Measurements from ENCODE around the gene ADAM8. TPM values are rescaled to one million over a fixed set of nuclear protein-coding genes. Genes with fewer than 3 reads are reported as not detected.

The ADAM8 gene
- total RNA-seq, 4 donors from 2014 or later, result 5.1 to 7.6 (median 5.9) TPM; not detected in 1

- Histone ChIP-seq H3K36me3 (no peaks in the 10 kb centered on the region), H3K27me3 (peaks cover 5 to 19% of the 10 kb centered on the region in 2 donors), H3K4me3 (peak overlapping the region in 1 of 2 donors; percentile 16), H3K4me1 (peaks cover 0 to 14% of the 10 kb centered on the region in 2 donors), H3K9me3 (no peaks in the 10 kb centered on the region), H3K27ac (no peak overlapping the region)
- TF ChIP-seq CTCF (IDR thresholded peaks at IDR 0.05) (no peak), POLR2A (IDR thresholded peaks at IDR 0.05) (no peak)
- DNase-seq, result no peak
- intact Hi-C loops (cut with DNase I; ENCODE audit: low total_unique reads), result no loop called here
These were observed 46.1 kb downstream of the ADAM8 start for GRCh38 chr10:133230387-133231195.

- Histone ChIP-seq H3K4me3 (peak within 1 kb of the TSS in 1 of 2 donors; percentile 16), H3K4me1 (peaks cover 0 to 14% of the 10 kb centered on the region in 2 donors), H3K36me3 (no peaks in the 10 kb centered on the region), H3K27ac (no peak within 1 kb of the TSS), H3K9me3 (no peaks in the 10 kb centered on the region), H3K27me3 (peaks cover 5 to 16% of the 10 kb centered on the region in 2 donors)
- intact Hi-C loops (cut with DNase I; ENCODE audit: low total_unique reads), result no loop called here
- DNase-seq, result no peak
- TF ChIP-seq CTCF (IDR thresholded peaks at IDR 0.05) (no peak), POLR2A (IDR thresholded peaks at IDR 0.05) (no peak)
These were observed 46.7 kb downstream of the ADAM8 start, which contains the start of gene UTF1 for GRCh38 chr10:133230044-133230361. UTF1 (plus strand) TSS chr10:133230217; CDS start chr10:133230289, 72 bp downstream.

- H3K27me3 ChIP-seq, result peaks cover 5 to 16% of the 10 kb centered on the region in 2 donors
- intact Hi-C loops (cut with DNase I; ENCODE audit: low total_unique reads), result no loop called here
These were observed 47.2 kb downstream of the ADAM8 start for GRCh38 chr10:133229265-133230043.

GRCh38 chr10:133227256-133227655, 49.4 kb downstream of the ADAM8 start:
- peaks cover 0 to 14% of the 10 kb centered on the region in 2 donors for H3K4me1 ChIP-seq
- TF ChIP-seq POLR2A (IDR thresholded peaks at IDR 0.05) (no peak), CTCF (IDR thresholded peaks at IDR 0.05) (no peak)
- no peaks in the 10 kb centered on the region for H3K36me3 ChIP-seq
- peaks cover 5 to 16% of the 10 kb centered on the region in 2 donors for H3K27me3 ChIP-seq
- intact Hi-C loops (cut with DNase I; ENCODE audit: low total_unique reads), result no loop called here
- H3K4me3 ChIP-seq, result no peak overlapping the region
- no peaks in the 10 kb centered on the region for H3K9me3 ChIP-seq
- H3K27ac ChIP-seq, result no peak overlapping the region
- DNase-seq, result no peak

More at GRCh38 chr10:133229265-133230043, 47.2 kb downstream of the ADAM8 start:
- Histone ChIP-seq H3K4me3 (no peak overlapping the region), H3K4me1 (peaks cover 0 to 14% of the 10 kb centered on the region in 2 donors), H3K36me3 (no peaks in the 10 kb centered on the region), H3K27ac (no peak overlapping the region), H3K9me3 (no peaks in the 10 kb centered on the region)
- TF ChIP-seq CTCF (IDR thresholded peaks at IDR 0.05) (no peak), POLR2A (IDR thresholded peaks at IDR 0.05) (no peak)
- no peak for DNase-seq
